HL-60 (cell line): ENCODE measurements around the gene KIF3A.

Source experiments
- POLR2AphosphoS5 ChIP-seq: IDR thresholded peaks from 2 replicates; pipeline ENCODE4 v1.6.1; 2012; ENCODE audit warnings: low read depth
- TF ChIP-seq, protein P1 (sequence below): IDR thresholded peaks from one replicate; pipeline ENCODE4 v1.5.1; 2011; ENCODE audit warnings: low read length, control low read depth, inconsistent platforms; ENCODE audit not compliant: insufficient read depth
- TF ChIP-seq, protein P2 (sequence below): IDR thresholded peaks from 2 replicates; pipeline ENCODE4 v1.6.1; 2012; ENCODE audit warnings: low read depth; ENCODE audit not compliant: insufficient replicate concordance

DNA sequence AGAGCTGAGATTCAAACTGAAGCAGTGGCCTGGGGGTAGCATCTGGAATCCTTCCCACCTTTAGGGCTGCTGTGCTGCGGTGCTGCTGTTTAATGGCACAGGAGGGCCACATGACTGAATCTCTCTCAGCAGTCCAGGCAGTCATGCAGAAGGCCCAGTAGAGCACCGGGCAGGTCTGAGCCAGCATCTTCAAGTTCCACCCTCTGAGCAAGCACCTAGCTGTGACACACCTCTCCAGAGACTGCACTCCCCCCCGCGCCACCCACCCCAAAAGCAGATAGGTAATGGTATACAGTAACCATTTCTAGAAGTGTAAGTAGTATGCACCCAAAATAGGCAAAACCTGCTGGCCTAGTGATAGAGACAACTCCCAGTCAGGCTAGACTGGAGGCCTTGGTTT is 55.4 kb downstream of the KIF3A start:
- TF ChIP-seq, protein P1, sequence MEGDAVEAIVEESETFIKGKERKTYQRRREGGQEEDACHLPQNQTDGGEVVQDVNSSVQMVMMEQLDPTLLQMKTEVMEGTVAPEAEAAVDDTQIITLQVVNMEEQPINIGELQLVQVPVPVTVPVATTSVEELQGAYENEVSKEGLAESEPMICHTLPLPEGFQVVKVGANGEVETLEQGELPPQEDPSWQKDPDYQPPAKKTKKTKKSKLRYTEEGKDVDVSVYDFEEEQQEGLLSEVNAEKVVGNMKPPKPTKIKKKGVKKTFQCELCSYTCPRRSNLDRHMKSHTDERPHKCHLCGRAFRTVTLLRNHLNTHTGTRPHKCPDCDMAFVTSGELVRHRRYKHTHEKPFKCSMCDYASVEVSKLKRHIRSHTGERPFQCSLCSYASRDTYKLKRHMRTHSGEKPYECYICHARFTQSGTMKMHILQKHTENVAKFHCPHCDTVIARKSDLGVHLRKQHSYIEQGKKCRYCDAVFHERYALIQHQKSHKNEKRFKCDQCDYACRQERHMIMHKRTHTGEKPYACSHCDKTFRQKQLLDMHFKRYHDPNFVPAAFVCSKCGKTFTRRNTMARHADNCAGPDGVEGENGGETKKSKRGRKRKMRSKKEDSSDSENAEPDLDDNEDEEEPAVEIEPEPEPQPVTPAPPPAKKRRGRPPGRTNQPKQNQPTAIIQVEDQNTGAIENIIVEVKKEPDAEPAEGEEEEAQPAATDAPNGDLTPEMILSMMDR, result no peak
- no peak for TF ChIP-seq POLR2AphosphoS5
- TF ChIP-seq, protein P2, sequence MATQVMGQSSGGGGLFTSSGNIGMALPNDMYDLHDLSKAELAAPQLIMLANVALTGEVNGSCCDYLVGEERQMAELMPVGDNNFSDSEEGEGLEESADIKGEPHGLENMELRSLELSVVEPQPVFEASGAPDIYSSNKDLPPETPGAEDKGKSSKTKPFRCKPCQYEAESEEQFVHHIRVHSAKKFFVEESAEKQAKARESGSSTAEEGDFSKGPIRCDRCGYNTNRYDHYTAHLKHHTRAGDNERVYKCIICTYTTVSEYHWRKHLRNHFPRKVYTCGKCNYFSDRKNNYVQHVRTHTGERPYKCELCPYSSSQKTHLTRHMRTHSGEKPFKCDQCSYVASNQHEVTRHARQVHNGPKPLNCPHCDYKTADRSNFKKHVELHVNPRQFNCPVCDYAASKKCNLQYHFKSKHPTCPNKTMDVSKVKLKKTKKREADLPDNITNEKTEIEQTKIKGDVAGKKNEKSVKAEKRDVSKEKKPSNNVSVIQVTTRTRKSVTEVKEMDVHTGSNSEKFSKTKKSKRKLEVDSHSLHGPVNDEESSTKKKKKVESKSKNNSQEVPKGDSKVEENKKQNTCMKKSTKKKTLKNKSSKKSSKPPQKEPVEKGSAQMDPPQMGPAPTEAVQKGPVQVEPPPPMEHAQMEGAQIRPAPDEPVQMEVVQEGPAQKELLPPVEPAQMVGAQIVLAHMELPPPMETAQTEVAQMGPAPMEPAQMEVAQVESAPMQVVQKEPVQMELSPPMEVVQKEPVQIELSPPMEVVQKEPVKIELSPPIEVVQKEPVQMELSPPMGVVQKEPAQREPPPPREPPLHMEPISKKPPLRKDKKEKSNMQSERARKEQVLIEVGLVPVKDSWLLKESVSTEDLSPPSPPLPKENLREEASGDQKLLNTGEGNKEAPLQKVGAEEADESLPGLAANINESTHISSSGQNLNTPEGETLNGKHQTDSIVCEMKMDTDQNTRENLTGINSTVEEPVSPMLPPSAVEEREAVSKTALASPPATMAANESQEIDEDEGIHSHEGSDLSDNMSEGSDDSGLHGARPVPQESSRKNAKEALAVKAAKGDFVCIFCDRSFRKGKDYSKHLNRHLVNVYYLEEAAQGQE, result no peak
